Upper lobe of left lung (tissue), 4 donors: ENCODE data around the gene EPS8.

ENCODE experiments used
- EP300 ChIP-seq, 4 donors: sonication (generic); formaldehyde crosslinking; IDR thresholded peaks; one replicate each; pipeline ENCODE4 v1.5.1; 2017; ENCODE audit warnings: antibody characterized with exemption in 4 of 4, control low read depth in 2 of 4
- POLR2A ChIP-seq, 4 donors: fragments of 450-650 bp; IDR thresholded peaks; one replicate each; pipeline ENCODE4 v1.5.1; 2016 to 2017; ENCODE audit warnings: antibody characterized with exemption in 4 of 4, mild to moderate bottlenecking in 2 of 4
- POLR2AphosphoS5 ChIP-seq, 2 donors: sonication (generic); formaldehyde crosslinking; IDR thresholded peaks; one replicate each; pipeline ENCODE4 v1.5.1; 2017; ENCODE audit warnings: antibody characterized with exemption in 2 of 2
- TF ChIP-seq, protein P1 (sequence below), 6 experiments: fragments of 450-650 bp in 4 of 6; fragments of 200-600 bp in 2 of 6; sonication (generic) in 2 of 6; IDR thresholded peaks; one replicate each; pipeline ENCODE4 v1.5.1; 2016 to 2019; ENCODE audit warnings: antibody characterized with exemption in 6 of 6

DNA sequence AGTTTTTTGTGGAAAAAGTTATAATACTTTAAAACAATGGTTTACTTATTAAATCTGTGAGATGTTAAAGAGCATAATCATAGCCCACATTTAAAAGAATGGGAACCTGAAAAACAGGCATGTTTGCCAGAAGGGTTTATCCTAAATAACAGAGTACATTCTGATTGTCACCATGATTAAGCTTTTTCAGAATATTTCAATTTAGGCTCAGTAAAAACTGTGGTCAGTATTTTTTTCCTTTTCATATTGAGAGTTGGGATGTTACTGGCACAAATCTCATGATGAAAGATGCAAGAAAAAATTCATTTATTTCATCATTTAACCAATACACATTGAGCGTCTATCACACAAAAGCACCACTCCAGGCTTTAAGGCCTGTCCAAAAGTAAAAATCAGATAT is 18.6 kb downstream of the EPS8 start:
- TF ChIP-seq, protein P1, sequence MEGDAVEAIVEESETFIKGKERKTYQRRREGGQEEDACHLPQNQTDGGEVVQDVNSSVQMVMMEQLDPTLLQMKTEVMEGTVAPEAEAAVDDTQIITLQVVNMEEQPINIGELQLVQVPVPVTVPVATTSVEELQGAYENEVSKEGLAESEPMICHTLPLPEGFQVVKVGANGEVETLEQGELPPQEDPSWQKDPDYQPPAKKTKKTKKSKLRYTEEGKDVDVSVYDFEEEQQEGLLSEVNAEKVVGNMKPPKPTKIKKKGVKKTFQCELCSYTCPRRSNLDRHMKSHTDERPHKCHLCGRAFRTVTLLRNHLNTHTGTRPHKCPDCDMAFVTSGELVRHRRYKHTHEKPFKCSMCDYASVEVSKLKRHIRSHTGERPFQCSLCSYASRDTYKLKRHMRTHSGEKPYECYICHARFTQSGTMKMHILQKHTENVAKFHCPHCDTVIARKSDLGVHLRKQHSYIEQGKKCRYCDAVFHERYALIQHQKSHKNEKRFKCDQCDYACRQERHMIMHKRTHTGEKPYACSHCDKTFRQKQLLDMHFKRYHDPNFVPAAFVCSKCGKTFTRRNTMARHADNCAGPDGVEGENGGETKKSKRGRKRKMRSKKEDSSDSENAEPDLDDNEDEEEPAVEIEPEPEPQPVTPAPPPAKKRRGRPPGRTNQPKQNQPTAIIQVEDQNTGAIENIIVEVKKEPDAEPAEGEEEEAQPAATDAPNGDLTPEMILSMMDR (IDR thresholded peaks at IDR 0.05): no peak
- TF ChIP-seq POLR2A (IDR thresholded peaks at IDR 0.05) (no peak), EP300 (IDR thresholded peaks at IDR 0.05) (no peak), POLR2AphosphoS5 (IDR thresholded peaks at IDR 0.05) (no peak)
